GM18526 (cell line): Measurements from ENCODE around the gene CARD14.

Experiments used
- POLR2A ChIP-seq: IDR thresholded peaks from 3 replicates; pipeline ENCODE4 v1.6.1; 2011; ENCODE audit not compliant: insufficient read length; ENCODE audit errors: extremely low read depth

CARD14 gene

GRCh38 chr17:80169107-80169506 is 723 bp upstream of the CARD14 start:
- no peak for TF ChIP-seq POLR2A

GRCh38 chr17:80171681-80172080 is 1.9 kb downstream of the CARD14 start:
- TF ChIP-seq POLR2A, result no peak

DNA sequence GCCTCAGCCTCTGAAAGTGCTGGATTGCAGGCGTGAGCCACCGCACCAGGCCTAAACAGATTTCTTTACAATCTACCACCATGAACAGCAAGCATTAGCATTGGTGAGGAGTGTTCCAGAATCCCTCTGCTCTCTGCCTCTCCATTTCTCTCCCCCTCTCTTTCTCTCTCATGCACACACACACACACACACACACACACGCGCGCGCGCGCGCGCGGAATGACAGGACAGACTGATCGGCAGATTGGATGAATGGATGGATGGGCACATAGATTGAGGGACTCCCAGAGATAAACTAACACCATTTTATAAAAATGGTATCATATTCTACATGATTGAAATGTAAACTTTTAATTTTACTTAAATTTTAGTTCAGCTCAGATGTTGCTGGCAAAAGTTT is 3.3 kb downstream of the CARD14 start:
- no peak for TF ChIP-seq POLR2A

- TF ChIP-seq POLR2A, result no peak
Measured at GRCh38 chr17:80173916-80174315, 4.1 kb downstream of the CARD14 start.

- no peak for TF ChIP-seq POLR2A
Measured at GRCh38 chr17:80176757-80177156, 6.9 kb downstream of the CARD14 start.

DNA sequence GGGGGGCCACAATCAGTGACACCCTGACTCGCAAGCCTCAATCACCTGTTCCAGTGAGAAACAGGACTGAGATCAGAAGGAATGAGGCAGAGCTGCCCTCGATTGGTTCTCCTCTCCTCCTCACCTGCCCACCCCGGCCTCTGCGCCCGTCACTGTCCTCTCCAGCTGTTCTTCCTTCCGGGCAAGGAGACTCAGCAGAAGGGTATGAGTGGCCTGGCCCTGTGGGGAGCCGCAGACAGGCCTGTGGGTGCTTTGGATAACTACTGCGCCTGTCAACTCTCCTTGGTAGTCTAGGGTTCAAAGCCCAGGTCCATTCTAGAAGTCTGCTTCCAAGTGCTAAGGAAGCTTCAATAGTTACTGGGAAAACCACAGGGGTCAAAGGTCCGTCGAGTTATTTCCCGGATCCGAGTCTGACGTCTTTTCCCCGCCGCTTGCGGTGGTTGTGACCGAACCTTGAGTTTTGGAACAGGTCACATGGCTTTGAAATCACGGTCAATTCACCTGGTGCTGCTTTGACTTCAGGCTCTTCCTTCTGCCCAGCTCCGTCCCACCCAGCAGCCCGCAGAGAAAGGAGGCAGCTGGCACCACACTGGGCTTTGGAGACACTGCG is 8.3 kb downstream of the CARD14 start:
- TF ChIP-seq POLR2A, result no peak

DNA sequence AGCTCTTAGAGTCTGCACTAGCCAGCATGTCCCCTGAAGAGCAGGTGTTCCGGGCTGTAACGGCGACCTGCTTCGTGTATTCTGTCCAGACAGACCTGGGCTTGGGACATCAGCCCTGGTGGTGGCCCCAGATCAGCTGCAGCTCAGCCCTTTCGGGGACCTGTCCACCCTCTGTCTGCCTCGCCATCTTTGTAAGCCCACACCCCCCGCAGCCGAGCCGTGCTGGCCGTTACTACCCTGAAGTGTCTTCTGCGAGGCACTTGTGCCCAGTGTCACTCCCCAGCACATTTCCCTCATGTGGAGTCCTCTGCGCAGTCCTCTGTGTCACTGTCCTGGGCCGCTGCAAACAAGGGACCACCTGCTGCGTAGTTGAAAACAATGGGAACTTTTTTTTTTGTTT is 10.4 kb downstream of the CARD14 start:
- TF ChIP-seq POLR2A, result no peak

GRCh38 chr17:80181431-80181830 is 11.6 kb downstream of the CARD14 start:
- TF ChIP-seq POLR2A, result no peak

GRCh38 chr17:80182118-80182844 is 12.5 kb downstream of the CARD14 start:
- TF ChIP-seq POLR2A, result no peak

- no peak for TF ChIP-seq POLR2A
Measured at GRCh38 chr17:80182845-80183223, 13.0 kb downstream of the CARD14 start.

GRCh38 chr17:80183581-80184422 is 14.0 kb downstream of the CARD14 start:
- no peak for TF ChIP-seq POLR2A

- no peak for TF ChIP-seq POLR2A
Measured at GRCh38 chr17:80184423-80184714, 14.5 kb downstream of the CARD14 start.

GRCh38 chr17:80185968-80186367 is 16.1 kb downstream of the CARD14 start:
- TF ChIP-seq POLR2A, result no peak

GRCh38 chr17:80187090-80187489 is 17.3 kb downstream of the CARD14 start:
- no peak for TF ChIP-seq POLR2A

GRCh38 chr17:80187515-80187941 is 17.7 kb downstream of the CARD14 start:
- no peak for TF ChIP-seq POLR2A

- TF ChIP-seq POLR2A, result no peak
Measured at GRCh38 chr17:80189611-80190010, 19.8 kb downstream of the CARD14 start.
